ENCODE results near the gene GALP. TPM values are rescaled to one million over a fixed set of nuclear protein-coding genes. Genes with fewer than 3 reads are reported as not detected.

GALP gene
- total and polyA plus RNA-seq, 2 experiments from 2014 or later: not detected

DNA sequence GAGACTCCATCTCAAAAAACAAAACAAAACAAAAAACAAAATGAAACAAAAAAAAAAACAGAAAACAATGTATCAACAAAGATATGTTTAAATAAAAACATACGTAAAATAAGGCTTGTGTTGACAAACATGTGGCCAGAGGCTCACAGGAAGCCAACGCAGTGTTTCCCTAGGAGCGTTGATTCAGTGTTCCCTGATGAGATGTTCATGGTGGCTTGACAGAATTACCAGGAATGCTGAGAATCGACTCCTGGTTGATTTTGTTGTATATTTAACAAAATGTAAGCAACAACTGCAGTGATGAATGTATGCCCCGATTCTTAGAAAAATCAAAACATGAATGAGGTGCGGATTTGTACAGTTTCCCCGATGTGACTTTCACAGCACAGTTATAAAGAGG, 45.8 kb upstream of the GALP start (continued):
- no peak for TF ChIP-seq ZNF462 (CRISPR knock-in tag; IDR thresholded peaks at IDR 0.05)
- no peak for TF ChIP-seq EZH2phosphoT487 (IDR thresholded peaks at IDR 0.05; ENCODE audit: unreplicated experiment)
- no peak for TF ChIP-seq CREB1 (CRISPR knock-in tag; IDR thresholded peaks at IDR 0.05; ENCODE audit: low read depth)
- TF ChIP-seq ZNF114 (CRISPR knock-in tag; IDR thresholded peaks at IDR 0.05): no peak
- no peak for TF ChIP-seq JUNB (IDR thresholded peaks at IDR 0.05; ENCODE audit: unreplicated experiment)
- no peak for TF ChIP-seq NANOG (IDR thresholded peaks at IDR 0.05; ENCODE audit: borderline replicate concordance)

DNA sequence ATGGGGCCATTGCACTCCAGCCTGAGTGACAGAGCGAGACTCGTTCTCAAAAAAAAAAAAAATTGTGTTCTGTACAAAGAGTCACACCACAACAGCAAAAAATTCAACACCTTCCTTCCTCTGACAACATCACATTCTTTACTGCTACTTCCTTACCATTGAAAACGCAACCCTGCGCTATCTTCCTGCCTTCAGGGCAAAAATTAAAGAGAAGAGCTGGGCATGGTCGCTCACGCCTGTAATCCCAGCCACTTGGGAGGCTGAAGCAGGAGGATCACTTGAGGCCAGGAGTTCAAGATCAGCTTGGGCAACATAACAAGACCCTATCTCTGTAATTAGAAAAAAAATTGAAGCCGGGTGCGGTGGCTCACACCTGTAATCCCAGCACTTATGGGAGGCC, 44.2 kb upstream of the GALP start:
- H3K36me3 Mint-ChIP-seq (ENCODE audit: low read depth): no peaks in the 10 kb centered on the region; the same call in 2 of the 3 replicates
- no peak for TF ChIP-seq NANOG (IDR thresholded peaks at IDR 0.05; ENCODE audit: borderline replicate concordance)
- TF ChIP-seq ZNF114 (CRISPR knock-in tag; IDR thresholded peaks at IDR 0.05): no peak
- TF ChIP-seq ETS1 (IDR thresholded peaks at IDR 0.05): no peak
- TF ChIP-seq ZNF331 (CRISPR knock-in tag; IDR thresholded peaks at IDR 0.05; ENCODE audit: low read depth): no peak
- no peak for TF ChIP-seq EZH2phosphoT487 (IDR thresholded peaks at IDR 0.05; ENCODE audit: unreplicated experiment)
- TF ChIP-seq, protein P1, sequence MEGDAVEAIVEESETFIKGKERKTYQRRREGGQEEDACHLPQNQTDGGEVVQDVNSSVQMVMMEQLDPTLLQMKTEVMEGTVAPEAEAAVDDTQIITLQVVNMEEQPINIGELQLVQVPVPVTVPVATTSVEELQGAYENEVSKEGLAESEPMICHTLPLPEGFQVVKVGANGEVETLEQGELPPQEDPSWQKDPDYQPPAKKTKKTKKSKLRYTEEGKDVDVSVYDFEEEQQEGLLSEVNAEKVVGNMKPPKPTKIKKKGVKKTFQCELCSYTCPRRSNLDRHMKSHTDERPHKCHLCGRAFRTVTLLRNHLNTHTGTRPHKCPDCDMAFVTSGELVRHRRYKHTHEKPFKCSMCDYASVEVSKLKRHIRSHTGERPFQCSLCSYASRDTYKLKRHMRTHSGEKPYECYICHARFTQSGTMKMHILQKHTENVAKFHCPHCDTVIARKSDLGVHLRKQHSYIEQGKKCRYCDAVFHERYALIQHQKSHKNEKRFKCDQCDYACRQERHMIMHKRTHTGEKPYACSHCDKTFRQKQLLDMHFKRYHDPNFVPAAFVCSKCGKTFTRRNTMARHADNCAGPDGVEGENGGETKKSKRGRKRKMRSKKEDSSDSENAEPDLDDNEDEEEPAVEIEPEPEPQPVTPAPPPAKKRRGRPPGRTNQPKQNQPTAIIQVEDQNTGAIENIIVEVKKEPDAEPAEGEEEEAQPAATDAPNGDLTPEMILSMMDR (conservative IDR thresholded peaks at IDR 0.05; ENCODE audit: low read depth in 2 of 2): no peak
- no peak for TF ChIP-seq STAT1 (IDR thresholded peaks at IDR 0.05; ENCODE audit: unreplicated experiment)
- TF ChIP-seq, protein P2, sequence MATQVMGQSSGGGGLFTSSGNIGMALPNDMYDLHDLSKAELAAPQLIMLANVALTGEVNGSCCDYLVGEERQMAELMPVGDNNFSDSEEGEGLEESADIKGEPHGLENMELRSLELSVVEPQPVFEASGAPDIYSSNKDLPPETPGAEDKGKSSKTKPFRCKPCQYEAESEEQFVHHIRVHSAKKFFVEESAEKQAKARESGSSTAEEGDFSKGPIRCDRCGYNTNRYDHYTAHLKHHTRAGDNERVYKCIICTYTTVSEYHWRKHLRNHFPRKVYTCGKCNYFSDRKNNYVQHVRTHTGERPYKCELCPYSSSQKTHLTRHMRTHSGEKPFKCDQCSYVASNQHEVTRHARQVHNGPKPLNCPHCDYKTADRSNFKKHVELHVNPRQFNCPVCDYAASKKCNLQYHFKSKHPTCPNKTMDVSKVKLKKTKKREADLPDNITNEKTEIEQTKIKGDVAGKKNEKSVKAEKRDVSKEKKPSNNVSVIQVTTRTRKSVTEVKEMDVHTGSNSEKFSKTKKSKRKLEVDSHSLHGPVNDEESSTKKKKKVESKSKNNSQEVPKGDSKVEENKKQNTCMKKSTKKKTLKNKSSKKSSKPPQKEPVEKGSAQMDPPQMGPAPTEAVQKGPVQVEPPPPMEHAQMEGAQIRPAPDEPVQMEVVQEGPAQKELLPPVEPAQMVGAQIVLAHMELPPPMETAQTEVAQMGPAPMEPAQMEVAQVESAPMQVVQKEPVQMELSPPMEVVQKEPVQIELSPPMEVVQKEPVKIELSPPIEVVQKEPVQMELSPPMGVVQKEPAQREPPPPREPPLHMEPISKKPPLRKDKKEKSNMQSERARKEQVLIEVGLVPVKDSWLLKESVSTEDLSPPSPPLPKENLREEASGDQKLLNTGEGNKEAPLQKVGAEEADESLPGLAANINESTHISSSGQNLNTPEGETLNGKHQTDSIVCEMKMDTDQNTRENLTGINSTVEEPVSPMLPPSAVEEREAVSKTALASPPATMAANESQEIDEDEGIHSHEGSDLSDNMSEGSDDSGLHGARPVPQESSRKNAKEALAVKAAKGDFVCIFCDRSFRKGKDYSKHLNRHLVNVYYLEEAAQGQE (IDR thresholded peaks at IDR 0.05; ENCODE audit: unreplicated experiment): no peak

More for the DNA sequence above, 44.2 kb upstream of the GALP start:
- Histone ChIP-seq H3K4me1 (ENCODE audit: insufficient read depth) (peaks cover 11% of the 10 kb centered on the region), H3K36me3 (ENCODE audit: insufficient read depth) (no peaks in the 10 kb centered on the region), H3K27me3 (ENCODE audit: insufficient read depth) (no peaks in the 10 kb centered on the region), H4K20me1 (replicated peaks; ENCODE audit: insufficient read depth) (no peaks in the 10 kb centered on the region), H2AFZ (no peak overlapping the region), H3K79me2 (replicated peaks; ENCODE audit: insufficient read depth) (no peaks in the 10 kb centered on the region), H3K27ac (ENCODE audit: low read depth) (no peak overlapping the region), H3K9me2 (ENCODE audit: insufficient read depth) (no peaks in the 10 kb centered on the region), H3F3A (replicated peaks; ENCODE audit: low read depth) (peaks cover 15% of the 10 kb centered on the region), H3K4me2 (no peak overlapping the region), H3K4me3 (no peak overlapping the region)
- Mint-ChIP-seq H3K9me3 (no peaks in the 10 kb centered on the region; the same call in 2 of the 3 replicates), H3K4me1 (peaks cover 19% of the 10 kb centered on the region), H3K4me3 (no peak overlapping the region), H3K27me3 (ENCODE audit: insufficient read depth, low read depth, poor library complexity) (peaks cover 22% of the 10 kb centered on the region), H3K27ac (no peak overlapping the region)
- DNase-seq (ENCODE audit: low spot score) (no peak), ATAC-seq (no peak)
